Colonic mucosa (tissue), 4 donors: ENCODE measurements around the gene ZDHHC7. TPM values are rescaled to one million over a fixed set of nuclear protein-coding genes. Genes with fewer than 3 reads are reported as not detected.

Source experiments
- DNase-seq: peaks from one replicate; pipeline ENCODE4 v3.0.0-alpha.2; 2020
- H3K27ac ChIP-seq: fragments of 200-600 bp; one replicate; pipeline ENCODE4 v1.8.0; 2021
- H3K27me3 ChIP-seq: fragments of 200-600 bp; one replicate; pipeline ENCODE4 v1.8.0; 2021
- H3K36me3 ChIP-seq: fragments of 200-600 bp; one replicate; pipeline ENCODE4 v1.8.0; 2021
- H3K4me1 ChIP-seq: fragments of 200-600 bp; one replicate; pipeline ENCODE4 v1.8.0; 2021; ENCODE audit warnings: mild to moderate bottlenecking
- H3K4me3 ChIP-seq: fragments of 200-600 bp; one replicate; pipeline ENCODE4 v1.8.0; 2021
- H3K9ac ChIP-seq, 2 donors: one replicate each; pipeline ENCODE4 v1.7.0; 2013; ENCODE audit warnings: control low read depth in 2 of 2, low read depth in 2 of 2, low read length in 2 of 2
- H3K9me3 ChIP-seq: fragments of 200-600 bp; one replicate; pipeline ENCODE4 v1.8.0; 2021
- CTCF ChIP-seq: fragments of 200-600 bp; IDR thresholded peaks from one replicate; pipeline ENCODE4 v1.8.0; 2022; ENCODE audit warnings: antibody characterized with exemption, mild to moderate bottlenecking
- intact Hi-C: fragments of 100-400 bp; cut with DNase I; formaldehyde crosslinking; loops from one replicate; pipeline ENCODE4 v1.14.1; 2022
- total RNA-seq, 2 donors: library from RNA; stranded (reverse); fragmentation: NEBNext Ultra II Directional in 1 of 2; extraction: Animal tissue kit (Norgen Biotek cat#: 25700) in 1 of 2; gene quantifications; one replicate each; pipeline ENCODE4 v1.2.1, GENCODE V29; 2021
- donor health status: healthy.
- donor health status: DM: no; HTN: no; CAD: no.
- donor health status: DM: no; HTN: no; CAD: no.

The ZDHHC7 gene
- total RNA-seq, 2 donors from 2014 or later, result 55.1 to 67.8 TPM

- Histone ChIP-seq H3K9ac (peak overlapping the region in 1 of 2 donors; percentile 61), H3K27me3 (no peaks in the 10 kb centered on the region), H3K36me3 (peaks cover 9% of the 10 kb centered on the region), H3K4me3 (no peak overlapping the region), H3K27ac (peak overlapping the region; percentile 84), H3K4me1 (peaks cover 31% of the 10 kb centered on the region), H3K9me3 (no peaks in the 10 kb centered on the region)
- intact Hi-C loops, result no loop called here
- TF ChIP-seq CTCF, result no peak
- no peak for DNase-seq
Measured at GRCh38 chr16:84993926-84994325, 17.4 kb downstream of the ZDHHC7 start.

GRCh38 chr16:84992717-84993075, 18.6 kb downstream of the ZDHHC7 start:
- peaks cover 17% of the 10 kb centered on the region for H3K36me3 ChIP-seq
- peak overlapping the region; percentile 65 for H3K27ac ChIP-seq
- intact Hi-C loops, result no loop called here
- H3K9me3 ChIP-seq, result no peaks in the 10 kb centered on the region
- no peaks in the 10 kb centered on the region for H3K27me3 ChIP-seq
- no peak for TF ChIP-seq CTCF
- H3K9ac ChIP-seq, result peak overlapping the region in 1 of 2 donors; percentile 70
- DNase-seq, result no peak
- no peak overlapping the region for H3K4me3 ChIP-seq
- peaks cover 31% of the 10 kb centered on the region for H3K4me1 ChIP-seq

DNA sequence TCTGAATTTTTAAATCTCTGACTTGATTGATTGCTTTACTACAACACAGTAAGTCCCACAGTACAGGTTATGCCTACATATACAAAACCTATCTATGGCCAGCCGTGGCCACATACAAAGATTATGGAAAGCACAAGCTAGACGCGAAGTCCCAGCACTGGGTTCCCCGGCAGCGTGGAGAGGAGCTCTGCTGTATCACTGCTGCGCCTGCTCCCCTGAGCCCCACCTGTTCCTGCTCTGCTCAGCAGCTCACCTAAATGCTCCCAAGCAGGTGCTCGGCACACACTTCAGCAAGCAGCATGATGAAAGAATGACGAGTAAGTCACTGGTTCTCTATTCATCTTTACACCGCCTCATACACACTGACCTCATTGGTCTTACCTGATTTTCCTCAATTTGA, 20.6 kb downstream of the ZDHHC7 start:
- peaks cover 17% of the 10 kb centered on the region for H3K36me3 ChIP-seq
- H3K27me3 ChIP-seq, result no peaks in the 10 kb centered on the region
- intact Hi-C loops, result no loop called here
- TF ChIP-seq CTCF, result no peak
- no peak overlapping the region for H3K9ac ChIP-seq
- H3K27ac ChIP-seq, result no peak overlapping the region
- H3K4me1 ChIP-seq, result peaks cover 29% of the 10 kb centered on the region
- no peak for DNase-seq
- H3K9me3 ChIP-seq, result no peaks in the 10 kb centered on the region
- no peak overlapping the region for H3K4me3 ChIP-seq

- Histone ChIP-seq H3K36me3 (peaks cover 17% of the 10 kb centered on the region), H3K4me1 (peaks cover 21% of the 10 kb centered on the region), H3K27me3 (no peaks in the 10 kb centered on the region), H3K9me3 (no peaks in the 10 kb centered on the region), H3K9ac (no peak overlapping the region), H3K27ac (no peak overlapping the region), H3K4me3 (no peak overlapping the region)
- intact Hi-C loops, result no loop called here
- no peak for TF ChIP-seq CTCF
- no peak for DNase-seq
Measured at GRCh38 chr16:84989749-84990620, 21.4 kb downstream of the ZDHHC7 start.

GRCh38 chr16:84988328-84989080, 22.8 kb downstream of the ZDHHC7 start:
- no peak for DNase-seq

More at GRCh38 chr16:84988328-84989080, 22.8 kb downstream of the ZDHHC7 start:
- no peak for TF ChIP-seq CTCF
- Histone ChIP-seq H3K27me3 (no peaks in the 10 kb centered on the region), H3K9ac (no peak overlapping the region), H3K36me3 (peaks cover 17% of the 10 kb centered on the region), H3K4me1 (peaks cover 9% of the 10 kb centered on the region), H3K9me3 (no peaks in the 10 kb centered on the region), H3K27ac (no peak overlapping the region), H3K4me3 (no peak overlapping the region)
- intact Hi-C loops, result no loop called here
